AG09319 (cell line): ENCODE measurements around the gene CDH16.

ENCODE experiments used
- DNase-seq: peaks from one replicate; pipeline ENCODE4 v3.0.0-alpha.2; 2010; ENCODE audit warnings: low read depth; ENCODE audit errors: extremely low read depth
- TF ChIP-seq, protein P1 (sequence below): IDR thresholded peaks from 2 replicates; pipeline ENCODE4 v1.5.1; 2011; ENCODE audit warnings: low read depth, mild to moderate bottlenecking, inconsistent platforms, low read length, moderate library complexity

CDH16 gene

DNA sequence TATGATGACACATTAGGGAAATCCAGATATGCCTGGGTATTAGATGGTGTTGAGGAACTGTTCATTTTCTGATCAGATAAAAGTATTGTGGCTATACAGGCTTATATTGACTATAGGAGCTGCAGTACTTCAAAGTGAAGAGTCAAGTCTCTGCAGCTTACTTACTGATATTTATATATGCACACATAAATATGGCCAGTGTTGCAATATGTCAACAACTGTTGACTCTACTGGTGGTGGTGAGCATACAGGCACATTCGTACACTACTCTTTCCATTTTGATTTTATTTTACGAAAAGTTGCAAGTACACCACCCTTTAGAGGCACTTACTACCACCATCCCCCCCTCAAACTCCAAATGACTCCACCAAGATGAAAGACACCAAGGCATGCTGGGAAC lies 13.0 kb upstream of the CDH16 start:
- no peak for DNase-seq
- TF ChIP-seq, protein P1, sequence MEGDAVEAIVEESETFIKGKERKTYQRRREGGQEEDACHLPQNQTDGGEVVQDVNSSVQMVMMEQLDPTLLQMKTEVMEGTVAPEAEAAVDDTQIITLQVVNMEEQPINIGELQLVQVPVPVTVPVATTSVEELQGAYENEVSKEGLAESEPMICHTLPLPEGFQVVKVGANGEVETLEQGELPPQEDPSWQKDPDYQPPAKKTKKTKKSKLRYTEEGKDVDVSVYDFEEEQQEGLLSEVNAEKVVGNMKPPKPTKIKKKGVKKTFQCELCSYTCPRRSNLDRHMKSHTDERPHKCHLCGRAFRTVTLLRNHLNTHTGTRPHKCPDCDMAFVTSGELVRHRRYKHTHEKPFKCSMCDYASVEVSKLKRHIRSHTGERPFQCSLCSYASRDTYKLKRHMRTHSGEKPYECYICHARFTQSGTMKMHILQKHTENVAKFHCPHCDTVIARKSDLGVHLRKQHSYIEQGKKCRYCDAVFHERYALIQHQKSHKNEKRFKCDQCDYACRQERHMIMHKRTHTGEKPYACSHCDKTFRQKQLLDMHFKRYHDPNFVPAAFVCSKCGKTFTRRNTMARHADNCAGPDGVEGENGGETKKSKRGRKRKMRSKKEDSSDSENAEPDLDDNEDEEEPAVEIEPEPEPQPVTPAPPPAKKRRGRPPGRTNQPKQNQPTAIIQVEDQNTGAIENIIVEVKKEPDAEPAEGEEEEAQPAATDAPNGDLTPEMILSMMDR: no peak

DNA sequence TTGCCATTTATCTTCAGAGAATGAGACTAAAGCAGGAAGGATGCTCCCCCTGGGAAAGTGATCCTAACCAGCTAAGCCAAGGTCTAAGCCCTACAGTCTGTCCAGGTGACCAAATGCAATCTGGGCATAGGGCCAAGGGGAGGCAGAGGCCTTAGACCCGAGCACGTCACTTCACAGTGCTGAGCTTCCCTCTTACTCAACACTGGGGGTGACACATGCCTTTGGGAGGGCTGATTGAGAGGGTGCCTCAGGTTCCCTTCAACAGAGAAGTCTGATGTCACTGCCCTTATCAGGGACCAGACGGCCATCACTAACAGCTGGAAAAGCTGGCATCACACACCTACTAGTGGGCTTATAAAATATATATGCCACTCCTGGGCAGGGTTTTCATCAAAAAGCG lies 11.5 kb upstream of the CDH16 start:
- no peak for DNase-seq
- TF ChIP-seq, protein P1: no peak

DNA sequence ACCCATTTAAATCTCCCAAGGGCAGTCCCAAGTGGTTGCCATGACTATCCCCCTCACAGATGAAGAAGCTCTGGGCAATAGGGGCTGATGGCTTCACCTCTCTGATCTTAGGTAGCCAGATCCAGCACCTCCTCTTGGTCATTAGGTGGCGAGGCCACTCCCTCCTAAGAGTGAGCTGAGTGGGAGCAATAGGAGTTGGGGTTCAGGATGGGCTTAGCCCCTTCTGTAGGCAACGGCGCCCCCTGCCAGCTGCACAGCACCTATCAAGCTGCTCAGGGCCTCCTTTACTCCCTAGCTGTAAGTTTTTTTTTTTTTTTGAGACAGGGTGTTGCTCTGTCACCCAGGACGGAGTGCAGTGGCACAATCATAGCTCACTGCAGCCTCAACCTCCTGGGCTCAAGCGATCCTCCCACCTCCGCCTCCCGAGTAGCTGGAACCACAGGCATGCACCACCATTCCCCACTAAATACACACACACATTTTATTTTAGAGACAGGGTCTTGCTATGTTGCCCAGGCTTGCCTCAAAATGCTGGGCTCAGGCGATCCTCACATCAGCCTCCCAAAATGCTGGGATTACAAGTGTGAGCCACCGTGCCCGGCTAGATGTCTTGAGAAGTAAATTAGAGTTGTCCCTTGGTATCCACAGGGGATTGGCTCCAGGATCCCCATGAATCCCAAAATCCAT lies 10.2 kb upstream of the CDH16 start:
- no peak for DNase-seq
- TF ChIP-seq, protein P1: peak; percentile 46

DNA sequence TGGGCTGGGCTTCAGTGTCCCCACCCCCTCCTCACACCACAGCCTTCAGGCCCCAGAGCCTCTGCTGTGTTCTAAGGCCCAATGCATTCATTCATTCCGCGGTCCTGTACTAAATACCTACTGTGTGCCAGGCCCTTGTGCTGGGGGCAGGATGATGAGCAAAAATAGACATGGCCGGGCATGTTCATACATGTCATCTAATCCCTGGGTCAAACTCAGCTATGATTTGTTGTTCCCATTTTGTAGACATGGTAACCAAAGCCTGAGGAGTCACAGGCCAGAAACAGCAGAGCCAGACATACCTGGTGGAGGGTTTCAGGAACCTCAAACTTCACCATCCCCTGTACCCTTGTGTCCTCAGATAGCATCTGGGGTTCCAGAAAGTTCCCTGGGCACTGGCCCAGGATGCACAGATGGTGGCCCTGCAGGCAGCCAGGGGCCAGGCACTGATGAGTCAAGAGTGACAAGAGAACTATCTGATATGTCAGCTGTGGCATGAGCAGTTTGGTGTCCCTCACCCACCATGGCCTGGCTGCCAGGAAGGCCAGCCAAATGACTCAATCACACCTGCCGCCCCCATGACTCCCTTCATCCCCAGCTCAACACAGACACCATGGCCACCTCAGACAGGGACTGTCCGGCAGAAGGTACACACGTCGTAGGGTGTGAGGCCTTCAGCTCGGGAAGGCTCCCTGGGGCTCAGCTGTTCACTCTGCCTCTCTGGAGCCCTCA lies 9.4 kb upstream of the CDH16 start:
- no peak for DNase-seq
- TF ChIP-seq, protein P1: no peak

DNA sequence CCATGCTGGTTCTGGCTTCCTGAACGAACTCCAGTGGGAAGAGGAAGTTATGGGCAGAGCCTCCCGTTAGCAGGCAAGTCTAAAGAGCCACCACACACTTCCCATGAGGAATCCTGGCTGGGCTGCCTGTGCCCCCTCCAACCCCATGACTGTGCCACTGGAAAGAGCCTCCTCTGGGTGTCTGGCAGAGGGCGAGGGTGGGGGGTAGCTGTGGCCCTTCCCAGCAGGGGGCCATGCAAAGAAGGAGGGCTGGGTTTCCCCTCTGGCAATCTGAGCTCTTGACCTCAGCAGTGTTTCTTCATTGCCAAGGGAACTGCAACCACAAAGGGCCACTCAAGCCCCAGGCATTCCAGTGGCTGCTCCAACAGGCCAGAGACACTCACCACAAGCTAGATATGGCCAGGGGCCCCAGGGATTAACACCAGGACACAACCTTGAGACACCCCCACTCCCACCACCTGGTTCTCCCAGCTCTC lies 8.3 kb upstream of the CDH16 start:
- TF ChIP-seq, protein P1: no peak
- DNase-seq: peak; percentile 60

DNA sequence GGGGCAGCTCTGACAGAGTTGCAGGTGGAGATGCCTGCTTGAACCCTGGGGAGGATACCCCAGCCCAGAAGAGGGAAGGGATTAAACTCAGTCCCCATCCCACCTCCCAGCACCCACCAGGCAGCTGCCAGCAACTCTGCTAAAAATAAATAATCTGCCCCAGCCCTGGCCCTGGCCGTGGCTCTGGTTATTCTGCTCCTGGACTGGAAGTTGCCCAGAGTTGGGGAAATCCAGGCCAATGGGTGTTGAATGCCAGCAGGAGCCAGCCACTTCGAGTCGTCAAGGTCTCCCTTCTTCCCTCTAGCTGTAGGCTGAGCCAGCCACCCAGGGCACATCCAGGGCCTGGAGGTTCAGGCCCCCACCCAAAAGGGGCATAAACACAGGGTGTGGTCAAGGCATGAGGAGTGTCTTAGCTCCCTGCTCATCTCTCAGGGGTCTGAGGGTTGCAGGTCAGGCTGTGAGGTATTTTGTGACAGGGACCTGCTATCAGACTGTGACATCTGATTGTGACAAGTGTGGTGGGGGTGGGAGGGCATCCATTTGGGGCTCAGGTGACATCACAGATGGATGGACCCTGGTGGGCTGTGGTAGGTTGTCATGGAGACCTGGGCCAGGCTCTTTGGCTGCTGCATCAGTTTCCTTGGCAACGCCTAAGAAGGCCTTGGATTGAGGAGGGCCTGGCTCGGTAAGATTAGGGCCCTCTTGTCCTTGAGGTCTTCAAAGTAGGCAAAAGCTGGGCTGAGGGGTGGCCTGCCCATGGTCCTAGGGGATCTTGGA lies 7.7 kb upstream of the CDH16 start:
- TF ChIP-seq, protein P1: no peak
- no peak for DNase-seq

DNA sequence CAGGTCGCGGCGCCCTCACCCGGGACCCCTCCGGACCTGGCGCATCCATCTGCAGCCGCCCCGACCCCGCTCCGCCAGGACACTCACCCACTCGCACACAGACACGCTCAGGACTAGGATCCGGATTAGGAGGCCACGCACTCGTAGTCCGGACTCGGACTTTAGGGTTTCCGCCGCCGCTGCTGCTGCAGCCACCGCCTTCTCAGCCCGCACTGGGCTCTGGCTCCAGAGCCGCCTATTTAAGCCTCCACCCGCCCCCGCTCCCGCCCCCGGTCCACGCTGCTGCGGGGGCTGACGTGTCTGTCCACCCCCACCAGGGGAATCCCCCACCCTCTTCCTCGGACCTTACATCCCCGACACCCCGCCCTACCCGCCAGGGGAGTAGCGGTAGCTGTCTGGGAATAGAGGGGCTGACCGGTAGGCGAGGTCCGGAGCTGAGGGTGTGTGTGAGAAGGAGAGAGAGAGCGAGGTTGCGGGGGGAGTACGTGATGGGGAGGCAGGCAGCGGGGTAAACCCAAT lies 6.7 kb upstream of the CDH16 start, which contains the start of gene RRAD:
Gene RRAD, minus strand, starts transcription at position 214 of the 519 bp plus-strand sequence. CDS start 356 bp downstream, outside the sequence.
- no peak for DNase-seq
- TF ChIP-seq, protein P1: no peak
